HCT116 (cell line): ENCODE measurements around the gene FKBP1A. TPM values are rescaled to one million over a fixed set of nuclear protein-coding genes. Genes with fewer than 3 reads are reported as not detected.

Source experiments
- ATAC-seq: fragments of 200-7000 bp; cut with Tn5 transposase; 2 replicates; pipeline ENCODE4 v1.9.1; 2020; ENCODE audit warnings: mild to moderate bottlenecking, moderate library complexity
- BruUV-seq: library from RNA; stranded (reverse); fragments of 400-500 nt; replicated peaks from 2 replicates; lab custom pipeline; 2021; lab: Mats Ljungman, UMichigan
- CTCF ChIA-PET: fragments of 300-600 bp; sonication (Branson Sonifier 250); formaldehyde crosslinking; loops from one replicate; lab custom pipeline; 2021; ENCODE audit warnings: antibody characterized with exemption; lab: Charles Lee
- POLR2A ChIA-PET: fragments of 300-600, 350-600 bp; sonication (Branson Sonifier 250); formaldehyde crosslinking; loops from one replicate; lab custom pipeline; 2021; ENCODE audit warnings: antibody characterized with exemption; lab: Charles Lee
- RAD21 ChIA-PET, 2 experiments: fragments of 300-600 bp; sonication (Branson Sonifier 250); formaldehyde crosslinking; loops; one replicate each; lab custom pipeline; 2023; ENCODE audit warnings: low total read pairs in 2 of 2; ENCODE audit not compliant: uncharacterized antibody in 2 of 2, unreplicated experiment in 2 of 2, low non-redundant PET in 1 of 2; lab: Charles Lee
- DNase-seq: peaks from one replicate; pipeline ENCODE4 v3.0.0-alpha.2; 2010; ENCODE audit warnings: low read depth, low spot score
- H2AFZ ChIP-seq: fragments of 200-600 bp; shearing (Covaris generic), sonication (generic); 2 replicates; pipeline ENCODE4 v1.6.1; 2017; ENCODE audit warnings: low read depth, mixed run types, mixed read lengths, antibody characterized with exemption, low read length; ENCODE audit not compliant: poor library complexity, severe bottlenecking
- H3K27ac ChIP-seq: 2 replicates; pipeline ENCODE4 v1.5.1; 2012; ENCODE audit warnings: low read depth, low read length
- H3K27me3 ChIP-seq: fragments of 200-600 bp; sonication (generic); 2 replicates; pipeline ENCODE4 v1.6.1; 2016; ENCODE audit warnings: mixed run types, low read length, mixed read lengths; ENCODE audit not compliant: insufficient read depth
- H3K36me3 ChIP-seq, 2 experiments: fragments of 200-500 bp in 1 of 2; fragments of 200-600 bp in 1 of 2; sonication (Bioruptor generic) in 1 of 2; sonication (generic) in 1 of 2; 2 replicates each; pipeline versions ENCODE4 v1.5.1 to v1.6.1; 2014 to 2016; ENCODE audit warnings: low read length in 2 of 2, inconsistent platforms in 1 of 2, mixed read lengths in 1 of 2, mixed run types in 1 of 2; ENCODE audit not compliant: insufficient read depth in 2 of 2, control insufficient read depth in 1 of 2
- H3K4me1 ChIP-seq, 2 experiments: fragments of 200-600 bp in 1 of 2; sonication (generic) in 1 of 2; 2 replicates each; pipeline versions ENCODE4 v1.5.1 to v1.6.1; 2012 to 2017; ENCODE audit warnings: low read length in 2 of 2, inconsistent platforms in 1 of 2, mild to moderate bottlenecking in 1 of 2, mixed read lengths in 1 of 2, mixed run types in 1 of 2, moderate library complexity in 1 of 2; ENCODE audit not compliant: insufficient read depth in 2 of 2, control insufficient read depth in 1 of 2
- H3K4me2 ChIP-seq: fragments of 200-600 bp; sonication (generic); 2 replicates; pipeline ENCODE4 v1.6.1; 2017; ENCODE audit warnings: mixed run types, low read length, mixed read lengths
- H3K4me3 ChIP-seq, 2 experiments: fragments of 200-600 bp in 1 of 2; sonication (generic) in 1 of 2; replicated peaks in 1 of 2; 2 replicates each; pipeline ENCODE4 v1.5.1; 2011 to 2016; ENCODE audit warnings: low read length in 2 of 2, control low read depth in 1 of 2, low read depth in 1 of 2, mild to moderate bottlenecking in 1 of 2, mixed read lengths in 1 of 2, mixed run types in 1 of 2
- H3K79me2 ChIP-seq: fragments of 200-600 bp; sonication (generic); 2 replicates; pipeline ENCODE4 v1.6.1; 2017; ENCODE audit warnings: mild to moderate bottlenecking, mixed run types, low read length, moderate library complexity, mixed read lengths; ENCODE audit not compliant: insufficient read depth
- H3K9ac ChIP-seq: fragments of 200-600 bp; sonication (generic); 2 replicates; pipeline ENCODE4 v1.6.1; 2016; ENCODE audit warnings: low read length, mixed read lengths
- H3K9me2 ChIP-seq: fragments of 200-600 bp; sonication (generic), shearing (Covaris generic); 2 replicates; pipeline ENCODE4 v1.6.1; 2017; ENCODE audit warnings: mixed run types, mild to moderate bottlenecking, moderate library complexity; ENCODE audit not compliant: insufficient read depth
- H3K9me3 ChIP-seq, 2 experiments: fragments of 200-500 bp in 1 of 2; fragments of 200-600 bp in 1 of 2; sonication (Bioruptor generic) in 1 of 2; sonication (generic) in 1 of 2; 2 replicates each; pipeline ENCODE4 v1.6.1; 2014 to 2017; ENCODE audit warnings: low read length in 2 of 2, mixed read lengths in 2 of 2, inconsistent platforms in 1 of 2, low read depth in 1 of 2, mild to moderate bottlenecking in 1 of 2, mixed run types in 1 of 2, moderate library complexity in 1 of 2; ENCODE audit not compliant: control insufficient read depth in 1 of 2, insufficient read depth in 1 of 2
- H4K20me1 ChIP-seq: fragments of 200-600 bp; sonication (generic), shearing (Covaris generic); 2 replicates; pipeline ENCODE4 v1.6.1; 2017; ENCODE audit warnings: mixed run types, mild to moderate bottlenecking, moderate library complexity; ENCODE audit not compliant: insufficient read depth
- CBX3 ChIP-seq: IDR thresholded peaks from 2 replicates; pipeline ENCODE4 v1.6.1; 2012; ENCODE audit warnings: low read depth
- CEBPB ChIP-seq: IDR thresholded peaks from 2 replicates; pipeline ENCODE4 v1.6.1; 2012; ENCODE audit warnings: low read depth
- EGR1 ChIP-seq: IDR thresholded peaks from 2 replicates; pipeline ENCODE4 v1.6.1; 2012; ENCODE audit warnings: low read depth
- ELF1 ChIP-seq: IDR thresholded peaks from 2 replicates; pipeline ENCODE4 v1.6.1; 2012; ENCODE audit warnings: low read depth, borderline replicate concordance
- EZH2phosphoT487 ChIP-seq: fragments of 200-600 bp; IDR thresholded peaks from 2 replicates; pipeline ENCODE4 v1.6.1; 2018; ENCODE audit warnings: antibody characterized with exemption, borderline replicate concordance
- FOSL1 ChIP-seq: IDR thresholded peaks from 2 replicates; pipeline ENCODE4 v1.6.1; 2012; ENCODE audit warnings: low read depth
- JUND ChIP-seq: IDR thresholded peaks from 2 replicates; pipeline ENCODE4 v1.6.1; 2012
- POLR2A ChIP-seq: IDR thresholded peaks from 2 replicates; pipeline ENCODE4 v1.7.0; 2011; ENCODE audit warnings: borderline replicate concordance; ENCODE audit not compliant: insufficient read depth, insufficient read length; ENCODE audit errors: extremely low read depth
- POLR2AphosphoS5 ChIP-seq: IDR thresholded peaks from 2 replicates; pipeline ENCODE4 v1.6.1; 2011; ENCODE audit warnings: mild to moderate bottlenecking, low read depth, low read length, moderate library complexity
- RAD21 ChIP-seq: IDR thresholded peaks from 2 replicates; pipeline ENCODE4 v1.6.1; 2012; ENCODE audit warnings: low read depth, mild to moderate bottlenecking
- SIN3A ChIP-seq: IDR thresholded peaks from 2 replicates; pipeline ENCODE4 v1.6.1; 2012; ENCODE audit warnings: low read depth
- SP1 ChIP-seq: IDR thresholded peaks from 2 replicates; pipeline ENCODE4 v1.6.1; 2012; ENCODE audit warnings: low read depth
- SRF ChIP-seq: IDR thresholded peaks from 2 replicates; pipeline ENCODE4 v1.6.1; 2012; ENCODE audit warnings: low read depth
- YY1 ChIP-seq: IDR thresholded peaks from 2 replicates; pipeline ENCODE4 v1.6.1; 2011; ENCODE audit warnings: low read length, low read depth, moderate library complexity, mild to moderate bottlenecking; ENCODE audit not compliant: insufficient replicate concordance; ENCODE audit errors: extremely low read depth
- ZFX ChIP-seq: fragments of 450-650 bp; IDR thresholded peaks from 2 replicates; pipeline ENCODE4 v1.6.1; 2017
- ZNF274 ChIP-seq: fragments of 200-500 bp; sonication (Bioruptor generic); IDR thresholded peaks from 2 replicates; pipeline ENCODE4 v1.6.1; 2014; ENCODE audit warnings: mild to moderate bottlenecking, low read depth, low read length, inconsistent platforms
- intact Hi-C: fragments of 100-400 bp; cut with micrococcal nuclease; formaldehyde crosslinking; loops from 2 replicates; pipeline ENCODE4 v1.10.0; 2022
- total RNA-seq: library from RNA; stranded (reverse); gene quantifications from one replicate; pipeline ENCODE4 v1.2.1, GENCODE V29; 2021; ENCODE audit not compliant: unreplicated experiment
- TF ChIP-seq, protein P1 (sequence below), 3 experiments: fragments of 200-600 bp in 1 of 3; sonication (generic) in 1 of 3; IDR thresholded peaks in 2 of 3; conservative IDR thresholded peaks in 1 of 3; 2 replicates each; pipeline ENCODE4 v1.5.1; 2012 to 2017; ENCODE audit warnings: low read depth in 2 of 3, low read length in 2 of 3, antibody characterized with exemption in 1 of 3, borderline replicate concordance in 1 of 3, control low read depth in 1 of 3, mild to moderate bottlenecking in 1 of 3, mixed read lengths in 1 of 3, mixed run types in 1 of 3, moderate library complexity in 1 of 3; ENCODE audit not compliant: insufficient read depth in 1 of 3
- TF ChIP-seq, protein P2 (sequence below): IDR thresholded peaks from 2 replicates; pipeline ENCODE4 v1.6.1; 2012
- TF ChIP-seq, protein P3 (sequence below): IDR thresholded peaks from 2 replicates; pipeline ENCODE4 v1.6.1; 2012

The FKBP1A gene
- total RNA-seq, 1 experiment from 2014 or later = 259 TPM

DNA sequence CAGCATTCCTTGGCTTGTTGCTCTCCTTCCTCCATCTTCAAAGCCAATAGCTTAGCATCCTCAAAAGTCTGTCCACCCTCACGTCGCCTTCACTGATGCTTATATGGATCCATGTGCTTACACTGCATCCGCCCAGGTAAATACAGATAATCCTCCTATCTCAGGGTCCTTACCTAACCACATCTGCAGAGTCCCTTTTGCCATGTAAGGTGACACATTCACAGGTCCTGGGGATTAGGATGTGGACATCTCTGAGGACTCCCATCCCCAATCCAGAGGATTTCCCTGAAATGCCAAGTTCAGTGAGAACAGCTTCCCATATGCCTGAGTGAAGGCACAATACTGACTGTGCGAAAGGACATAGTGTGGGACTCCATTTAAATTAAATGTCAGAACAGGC is 25.4 kb downstream of the FKBP1A start:
- Histone ChIP-seq H2AFZ (no peak overlapping the region), H3K27ac (no peak overlapping the region), H4K20me1 (peaks cover 7% of the 10 kb centered on the region), H3K27me3 (no peaks in the 10 kb centered on the region), H3K9ac (no peak overlapping the region), H3K4me2 (no peak overlapping the region), H3K9me3 (no peaks in the 10 kb centered on the region), H3K4me3 (no peak overlapping the region), H3K79me2 (peaks cover 44% of the 10 kb centered on the region), H3K4me1 (peaks cover 0 to 6% of the 10 kb centered on the region in 2 experiments; a peak in 2 of 4 replicates), H3K9me2 (no peaks in the 10 kb centered on the region), H3K36me3 (peaks cover 11 to 29% of the 10 kb centered on the region in 2 experiments)
- DNase-seq = no peak
- BruUV-seq = no TSS peak
- CTCF ChIA-PET = no interaction called here
- TF ChIP-seq CEBPB = no peak
- no peak for TF ChIP-seq EZH2phosphoT487
- no peak for TF ChIP-seq EGR1
- no peak for TF ChIP-seq SRF
- no peak for ATAC-seq
- POLR2A ChIA-PET = no interaction called here
- RAD21 ChIA-PET = no interaction called here
- intact Hi-C loops = no loop called here

DNA sequence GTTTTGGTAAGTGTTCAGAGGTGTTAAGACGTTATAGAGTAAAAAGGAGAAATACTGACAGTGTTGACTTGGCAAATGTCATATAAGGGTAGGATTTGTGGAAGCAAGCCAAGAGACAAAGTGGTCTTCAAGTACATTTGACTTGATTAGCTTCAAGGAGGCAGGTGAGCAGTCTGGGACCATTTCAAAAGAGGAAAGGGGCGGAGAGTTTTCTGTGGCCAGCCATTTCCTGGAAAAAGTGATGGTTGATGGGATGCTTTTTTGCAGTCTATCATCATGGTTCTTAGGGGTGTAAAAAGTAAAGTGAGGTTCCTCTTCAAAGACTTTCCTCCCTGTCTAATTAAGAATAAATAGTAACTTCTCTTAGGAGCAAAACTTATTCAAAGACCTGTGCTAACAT is 28.7 kb downstream of the FKBP1A start:
- Histone ChIP-seq H3K4me3 (no peak overlapping the region), H3K9me2 (no peaks in the 10 kb centered on the region), H3K36me3 (peaks cover 3 to 29% of the 10 kb centered on the region in 2 experiments), H4K20me1 (peaks cover 3% of the 10 kb centered on the region), H3K27me3 (no peaks in the 10 kb centered on the region), H3K27ac (no peak overlapping the region), H3K4me2 (no peak overlapping the region), H2AFZ (no peak overlapping the region), H3K9me3 (no peaks in the 10 kb centered on the region), H3K79me2 (peaks cover 25% of the 10 kb centered on the region; the same call in 1 of the 2 replicates), H3K4me1 (peaks cover 0 to 6% of the 10 kb centered on the region in 2 experiments; a peak in 2 of 4 replicates), H3K9ac (no peak overlapping the region)
- ChIA-PET CTCF (no interaction called here), POLR2A (no interaction called here), RAD21 (no interaction called here)
- no peak for ATAC-seq
- no TSS peak for BruUV-seq
- intact Hi-C loops = no loop called here
- no peak for DNase-seq
- TF ChIP-seq POLR2AphosphoS5 (no peak), YY1 (no peak), ELF1 (no peak), CEBPB (no peak), FOSL1 (no peak), EZH2phosphoT487 (no peak), RAD21 (no peak), JUND (no peak), CBX3 (no peak), SIN3A (no peak), ZNF274 (no peak), POLR2A (no peak), SP1 (no peak), ZFX (no peak), SRF (no peak)
- TF ChIP-seq, protein P1, sequence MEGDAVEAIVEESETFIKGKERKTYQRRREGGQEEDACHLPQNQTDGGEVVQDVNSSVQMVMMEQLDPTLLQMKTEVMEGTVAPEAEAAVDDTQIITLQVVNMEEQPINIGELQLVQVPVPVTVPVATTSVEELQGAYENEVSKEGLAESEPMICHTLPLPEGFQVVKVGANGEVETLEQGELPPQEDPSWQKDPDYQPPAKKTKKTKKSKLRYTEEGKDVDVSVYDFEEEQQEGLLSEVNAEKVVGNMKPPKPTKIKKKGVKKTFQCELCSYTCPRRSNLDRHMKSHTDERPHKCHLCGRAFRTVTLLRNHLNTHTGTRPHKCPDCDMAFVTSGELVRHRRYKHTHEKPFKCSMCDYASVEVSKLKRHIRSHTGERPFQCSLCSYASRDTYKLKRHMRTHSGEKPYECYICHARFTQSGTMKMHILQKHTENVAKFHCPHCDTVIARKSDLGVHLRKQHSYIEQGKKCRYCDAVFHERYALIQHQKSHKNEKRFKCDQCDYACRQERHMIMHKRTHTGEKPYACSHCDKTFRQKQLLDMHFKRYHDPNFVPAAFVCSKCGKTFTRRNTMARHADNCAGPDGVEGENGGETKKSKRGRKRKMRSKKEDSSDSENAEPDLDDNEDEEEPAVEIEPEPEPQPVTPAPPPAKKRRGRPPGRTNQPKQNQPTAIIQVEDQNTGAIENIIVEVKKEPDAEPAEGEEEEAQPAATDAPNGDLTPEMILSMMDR (IDR thresholded peaks at IDR 0.05 in 2 of 3, conservative IDR thresholded peaks at IDR 0.05 in 1 of 3; ENCODE audit: borderline replicate concordance in 1 of 3, insufficient read depth in 1 of 3, low read depth in 2 of 3, low read length in 2 of 3) = no peak
- TF ChIP-seq, protein P2, sequence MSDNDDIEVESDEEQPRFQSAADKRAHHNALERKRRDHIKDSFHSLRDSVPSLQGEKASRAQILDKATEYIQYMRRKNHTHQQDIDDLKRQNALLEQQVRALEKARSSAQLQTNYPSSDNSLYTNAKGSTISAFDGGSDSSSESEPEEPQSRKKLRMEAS = no peak
- TF ChIP-seq, protein P3, sequence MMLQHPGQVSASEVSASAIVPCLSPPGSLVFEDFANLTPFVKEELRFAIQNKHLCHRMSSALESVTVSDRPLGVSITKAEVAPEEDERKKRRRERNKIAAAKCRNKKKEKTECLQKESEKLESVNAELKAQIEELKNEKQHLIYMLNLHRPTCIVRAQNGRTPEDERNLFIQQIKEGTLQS = no peak
